HG02973 (cell line): Measurements from ENCODE around the gene ARHGAP30.
"Not testable (repeated sequence)": the region's sequence is repeated elsewhere in the genome, so short reads cannot be mapped to it uniquely, and the experiment has no call there.

Experiments
- ATAC-seq: cut with Tn5 transposase; IDR thresholded peaks from one replicate; pipeline ENCODE4 v1.9.1; 2021; ENCODE audit warnings: moderate library complexity; ENCODE audit not compliant: unreplicated experiment

The ARHGAP30 gene

DNA sequence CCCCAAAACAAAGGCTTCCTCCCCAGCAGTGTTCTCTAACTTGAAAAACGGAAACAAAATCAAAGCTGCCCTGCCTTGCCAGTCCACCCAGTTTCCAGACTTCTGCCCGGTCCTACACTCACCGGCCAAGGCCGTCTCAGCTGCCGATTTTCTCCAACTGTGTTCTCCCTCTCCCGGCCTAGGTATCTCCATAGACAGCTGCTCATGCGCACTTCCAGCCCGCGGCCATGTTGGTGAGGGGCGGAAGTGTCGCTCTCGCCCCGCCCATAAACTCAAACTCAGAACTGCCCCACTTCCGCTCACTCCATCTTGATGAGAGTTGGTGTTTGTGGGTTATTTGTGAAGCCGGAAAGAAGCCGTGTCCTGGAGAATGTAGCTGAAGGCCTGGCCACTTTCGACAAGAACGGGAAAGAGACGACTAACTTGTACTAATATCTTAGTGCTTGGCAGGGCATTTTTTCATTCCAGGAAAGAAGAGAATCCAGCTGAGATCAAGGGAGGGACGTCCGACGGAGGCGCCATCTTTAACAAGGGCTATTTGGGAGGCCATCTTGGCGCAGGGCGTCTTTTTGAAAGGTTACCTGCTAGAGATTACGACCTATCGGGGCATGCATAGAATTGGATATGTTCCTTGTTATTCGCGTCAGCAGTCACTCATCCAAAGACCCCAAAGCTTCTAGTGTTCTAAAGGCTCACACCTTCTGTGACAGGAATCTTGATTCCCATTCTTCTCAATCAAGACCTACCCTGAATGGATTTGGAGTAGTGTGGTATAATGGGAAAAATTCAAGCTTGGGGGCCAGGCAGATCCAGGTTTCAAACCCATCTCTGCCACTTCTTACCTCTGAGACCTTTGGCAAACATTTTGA, 23.7 kb downstream of the ARHGAP30 start, which contains the start of gene USF1:
Gene USF1 (minus strand): TSS at position 242 of the 869 bp plus-strand sequence. CDS start 2,702 bp downstream, outside the sequence.
- peak; percentile 45 for ATAC-seq

DNA sequence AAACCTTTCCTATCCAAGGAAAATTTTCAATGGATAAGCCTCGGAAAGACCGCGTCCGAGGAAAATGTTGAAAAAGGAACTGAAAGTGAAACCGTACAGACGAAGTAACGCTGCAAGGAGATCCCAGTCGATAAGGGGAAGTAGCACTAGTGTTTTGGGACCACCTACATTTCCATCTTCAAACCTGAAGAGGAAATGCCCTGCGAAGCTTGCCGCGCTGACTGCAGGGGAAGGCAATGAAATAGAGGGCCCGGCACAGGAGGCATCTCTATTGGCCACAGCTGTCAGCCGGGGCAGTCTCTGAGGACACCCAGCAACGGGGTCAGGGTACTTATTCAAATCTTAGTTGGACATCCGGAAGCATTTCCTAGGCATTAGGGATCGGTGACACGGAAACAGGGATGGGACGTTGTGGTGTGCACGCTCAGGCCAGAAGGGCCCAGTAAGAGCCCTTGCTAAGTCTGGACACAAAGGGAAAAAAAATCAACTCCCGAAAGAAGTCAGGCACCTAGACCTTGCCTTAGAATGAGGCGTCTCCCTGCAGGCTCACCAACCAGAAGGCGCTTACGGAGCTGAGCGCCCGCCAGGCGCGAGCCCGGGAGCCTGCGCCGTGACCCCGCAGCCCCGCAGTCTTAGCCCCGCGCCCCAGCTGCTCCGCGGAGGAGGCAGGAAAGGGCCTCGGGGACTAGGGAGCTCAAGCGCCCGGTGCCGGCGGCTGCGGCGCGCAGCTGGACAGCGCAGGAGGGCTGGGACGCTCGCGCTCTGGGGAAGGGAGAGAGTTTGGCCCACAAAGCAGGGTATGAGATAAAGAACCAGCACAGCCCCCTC, 24.6 kb downstream of the ARHGAP30 start:
- ATAC-seq: peak; percentile 37

DNA sequence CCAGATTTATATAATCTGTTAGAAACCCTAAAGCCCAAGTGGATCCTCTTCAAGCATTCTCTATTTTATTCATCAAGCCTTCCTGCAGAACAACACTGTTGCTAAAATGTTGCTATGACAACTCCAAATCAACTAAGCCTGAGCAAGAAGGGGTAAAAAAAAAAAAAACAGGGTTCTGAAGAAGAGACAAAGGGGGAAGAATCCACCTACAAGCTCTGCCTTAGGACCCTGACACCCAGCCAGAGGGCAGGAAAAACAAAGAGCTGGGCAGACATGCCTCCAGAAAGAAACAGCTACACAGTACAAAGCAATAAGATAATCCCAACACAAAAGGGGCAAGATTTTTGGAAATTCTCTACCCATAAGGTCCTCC, 25.2 kb downstream of the ARHGAP30 start:
- no peak for ATAC-seq

DNA sequence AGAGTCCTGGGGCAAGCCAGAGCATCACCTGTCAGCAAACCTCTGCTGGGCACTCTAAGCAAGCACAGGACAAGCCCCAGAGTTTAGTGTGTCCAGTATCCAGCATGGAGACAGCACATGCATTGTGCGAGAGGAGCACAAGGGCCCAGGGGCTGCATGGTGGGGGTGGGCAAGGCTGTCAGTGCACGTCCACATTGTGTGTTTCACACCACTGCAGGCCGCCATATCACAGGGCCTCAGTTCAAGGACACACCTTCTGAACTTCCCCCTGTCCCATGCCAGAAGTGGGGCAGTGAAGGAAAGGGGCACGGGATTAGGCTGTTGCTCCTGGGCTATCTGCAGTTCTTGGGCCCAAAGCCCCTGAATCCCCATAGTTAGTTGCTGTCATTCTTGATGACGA, 30.1 kb downstream of the ARHGAP30 start:
- no peak for ATAC-seq

DNA sequence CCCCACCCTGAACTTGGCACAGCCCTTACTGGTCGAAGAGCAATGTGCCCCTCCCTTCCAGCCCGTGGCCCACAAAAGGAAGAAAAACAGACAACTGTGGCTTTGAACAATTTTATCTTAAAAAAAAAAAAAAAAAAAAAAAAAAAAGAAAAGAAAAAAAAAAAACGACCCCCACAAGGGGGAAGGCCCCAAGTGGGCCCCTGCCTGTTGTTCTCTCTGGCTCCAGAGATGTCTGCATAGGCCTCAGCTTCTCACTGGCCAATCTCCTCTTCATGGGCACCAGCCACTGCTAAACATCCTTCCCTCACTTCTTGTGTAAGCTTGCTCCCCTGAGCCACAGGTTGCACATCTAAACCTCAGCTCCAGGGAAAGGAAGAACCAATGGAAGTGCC, 30.5 kb downstream of the ARHGAP30 start:
- ATAC-seq: no peak

DNA sequence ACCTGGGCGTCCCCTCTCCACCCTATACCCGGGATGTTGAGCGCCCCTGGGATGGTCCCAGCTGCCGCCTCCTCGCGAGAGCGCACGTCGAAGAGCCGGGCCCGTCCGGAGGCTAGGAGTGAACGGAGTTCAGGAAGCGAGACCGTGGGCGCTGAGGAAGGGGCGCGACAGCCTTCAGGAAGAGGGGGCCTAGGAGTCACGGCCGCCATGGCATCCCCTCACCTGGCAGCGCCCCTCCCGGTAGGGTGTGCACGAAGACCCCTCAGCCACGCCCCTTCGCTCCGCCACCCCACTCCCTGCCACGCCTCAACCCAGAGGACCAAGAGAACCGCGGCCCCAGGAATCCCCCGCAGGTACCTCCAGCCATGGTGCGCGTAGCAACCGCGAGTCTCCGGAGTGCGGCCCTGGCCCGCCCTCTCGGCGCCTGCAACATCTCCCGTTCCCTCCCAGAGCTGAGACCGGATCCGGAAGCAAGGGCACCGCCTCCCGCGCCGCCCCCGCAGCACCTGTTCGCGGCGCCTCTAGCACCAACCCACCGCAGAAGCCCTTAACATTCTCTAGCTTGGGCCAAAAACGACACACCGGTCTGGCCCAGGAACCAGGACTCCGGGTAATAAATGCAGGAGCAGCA, 31.1 kb downstream of the ARHGAP30 start, which contains the start of gene TSTD1:
Gene TSTD1 (minus strand): TSS at position 442 of the 631 bp plus-strand sequence. CDS start 75 bp downstream, at position 367.
- peak; percentile 84 for ATAC-seq

DNA sequence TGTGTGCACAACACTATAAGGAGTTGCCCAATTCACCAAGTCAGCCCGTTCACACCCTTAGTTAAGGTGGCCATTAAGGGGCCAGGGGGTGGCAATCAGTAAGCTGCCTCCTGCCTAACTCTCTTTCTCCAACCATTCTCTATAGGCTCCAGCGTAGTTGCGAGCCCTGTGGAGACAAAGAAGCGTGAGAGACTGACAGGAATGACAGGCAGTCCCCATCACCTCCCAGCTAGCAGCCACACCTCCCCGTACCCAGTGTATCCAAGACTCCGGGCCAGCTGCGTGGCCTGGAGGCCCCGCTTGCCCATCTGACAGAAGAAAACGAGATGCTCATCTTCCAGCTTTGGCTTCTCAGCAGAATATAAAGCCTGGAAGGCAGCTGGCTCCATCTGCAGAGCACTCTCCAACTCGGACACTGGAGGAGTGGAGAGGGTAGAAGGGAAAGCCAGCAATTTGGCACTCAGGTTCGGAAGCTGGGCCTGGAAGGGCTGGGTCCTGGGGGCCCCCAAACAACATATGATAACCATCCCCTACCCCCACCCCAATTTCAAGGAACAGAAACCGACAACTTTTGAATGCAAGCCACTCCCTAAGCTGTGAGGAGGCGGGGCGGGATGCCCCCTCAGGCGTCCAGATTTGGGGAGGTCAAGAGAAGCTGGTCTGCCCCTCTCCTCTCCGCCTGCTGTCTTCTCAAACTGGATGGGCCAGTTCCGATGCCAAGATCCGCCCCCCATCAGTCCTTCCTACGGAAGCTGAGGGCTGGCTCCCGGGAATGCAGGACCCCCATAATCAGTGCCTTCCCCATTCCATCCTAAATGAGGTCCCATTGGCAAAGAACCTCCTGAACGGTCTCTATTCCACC, 31.8 kb downstream of the ARHGAP30 start:
- no peak for ATAC-seq

DNA sequence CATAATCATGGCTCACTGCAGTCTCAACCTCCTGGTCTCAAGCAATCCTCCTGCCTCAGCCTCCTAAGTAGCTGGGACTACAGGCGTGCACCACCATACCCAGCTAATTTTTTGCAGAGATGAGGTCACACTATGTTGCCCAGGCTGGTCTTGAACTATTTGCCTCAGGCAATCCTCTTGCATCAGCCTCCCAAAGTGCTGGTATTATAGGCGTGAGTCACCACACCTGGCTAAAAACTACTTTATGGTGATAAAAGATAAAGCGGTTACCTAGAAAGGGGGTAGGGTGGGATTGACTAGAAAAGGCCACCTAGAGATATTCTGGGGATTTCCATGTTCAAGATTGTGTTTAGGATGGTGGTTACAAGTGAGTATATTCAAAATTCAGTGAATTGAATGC, 35.9 kb downstream of the ARHGAP30 start:
- ATAC-seq: no peak

DNA sequence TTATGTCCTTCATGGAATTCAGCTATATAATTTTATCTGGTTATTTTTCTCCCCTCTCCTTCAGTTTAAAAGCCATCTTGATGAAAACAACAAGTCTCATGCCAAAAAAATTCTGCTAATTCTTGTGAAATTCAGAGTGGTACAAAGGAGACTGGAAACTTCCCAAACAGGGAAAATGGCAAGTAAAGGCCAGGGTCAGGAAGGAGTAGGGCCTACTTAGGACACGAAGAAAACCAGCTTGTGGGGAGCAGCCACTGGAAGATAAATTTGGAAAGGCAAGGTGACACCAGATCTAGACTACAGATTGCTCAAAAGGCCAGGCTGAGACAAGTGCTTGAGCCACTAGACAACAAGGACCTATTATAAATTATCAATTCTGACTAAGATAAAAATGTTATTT, 37.3 kb downstream of the ARHGAP30 start:
- no peak for ATAC-seq

DNA sequence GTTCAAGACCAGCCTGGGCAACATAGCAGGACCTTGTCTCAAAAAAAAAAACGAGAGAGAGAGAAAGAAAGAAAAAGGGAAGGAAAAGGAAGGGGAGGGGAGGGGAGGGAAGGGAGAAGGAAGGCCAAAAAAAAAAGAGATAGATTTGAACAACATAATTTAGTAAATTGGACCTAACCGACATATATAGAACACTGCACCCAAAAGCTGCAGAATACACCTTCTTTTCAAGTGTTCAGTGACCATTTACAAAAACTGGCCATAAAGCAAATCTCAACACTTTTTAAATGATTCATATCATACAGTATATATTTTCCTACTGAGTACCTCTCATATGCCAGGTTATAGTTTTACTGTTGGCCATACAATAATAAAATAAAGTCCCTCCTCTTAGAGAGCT, 37.8 kb downstream of the ARHGAP30 start:
- no peak for ATAC-seq

DNA sequence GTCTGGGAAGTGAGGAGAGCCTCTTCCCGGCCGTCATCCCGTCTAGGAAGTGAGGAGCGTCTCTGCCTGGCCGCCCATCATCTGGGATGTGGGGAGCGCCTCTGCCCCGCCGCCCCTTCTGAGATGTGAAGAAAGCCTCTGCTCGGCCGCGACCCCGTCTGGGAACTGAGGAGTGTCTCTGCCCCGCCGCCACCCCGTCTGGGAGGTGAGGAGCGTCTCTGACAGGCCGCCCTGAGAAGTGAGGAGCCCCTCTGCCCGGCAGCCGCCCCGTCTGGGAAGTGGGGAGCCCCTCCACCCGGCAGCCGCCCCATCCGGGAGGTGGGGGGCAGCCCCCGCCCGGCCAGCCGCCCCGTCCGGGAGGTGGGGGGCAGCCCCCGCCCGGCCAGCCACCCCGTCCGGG, 40.2 kb downstream of the ARHGAP30 start:
- not testable (repeated sequence) for ATAC-seq

DNA sequence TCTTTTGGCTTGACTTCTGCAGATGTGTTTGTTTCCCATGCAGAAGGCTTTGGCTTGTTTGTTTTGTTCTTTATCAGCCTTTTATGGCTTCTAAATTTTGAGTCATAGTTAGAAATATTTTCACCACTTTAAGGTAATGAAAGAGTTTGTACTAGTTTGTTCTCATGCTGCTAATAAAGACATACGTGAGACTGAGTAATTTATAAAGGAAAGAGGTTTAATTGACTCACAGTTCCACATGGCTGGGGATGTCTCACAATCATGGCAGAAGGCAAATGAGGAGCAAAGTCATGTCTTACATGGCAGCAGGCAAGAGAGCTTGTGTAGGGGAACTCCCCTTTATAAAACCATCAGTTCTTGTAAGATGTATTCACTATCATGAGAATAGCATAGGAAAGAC, 42.7 kb downstream of the ARHGAP30 start:
- ATAC-seq: not testable (repeated sequence)

DNA sequence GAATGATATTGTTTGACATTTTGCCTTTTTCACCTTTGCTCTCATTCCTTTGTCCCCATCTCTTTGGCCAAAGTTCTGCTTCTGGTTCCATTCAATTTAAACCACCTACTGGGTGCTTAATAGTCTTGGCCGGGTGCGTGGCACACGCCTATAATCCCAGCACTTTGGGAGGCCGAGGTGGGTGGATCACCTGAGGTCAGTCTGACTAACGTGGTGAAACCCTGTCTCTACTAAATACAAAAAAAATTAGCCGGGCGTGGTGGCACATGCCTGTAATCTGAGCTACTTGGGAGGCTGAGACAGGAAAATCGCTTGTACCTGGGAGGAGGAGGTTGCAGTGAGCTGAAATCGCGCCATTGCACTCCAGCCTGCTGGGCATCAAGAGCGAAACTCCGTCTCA, 47.3 kb downstream of the ARHGAP30 start:
- ATAC-seq: not testable (repeated sequence)

DNA sequence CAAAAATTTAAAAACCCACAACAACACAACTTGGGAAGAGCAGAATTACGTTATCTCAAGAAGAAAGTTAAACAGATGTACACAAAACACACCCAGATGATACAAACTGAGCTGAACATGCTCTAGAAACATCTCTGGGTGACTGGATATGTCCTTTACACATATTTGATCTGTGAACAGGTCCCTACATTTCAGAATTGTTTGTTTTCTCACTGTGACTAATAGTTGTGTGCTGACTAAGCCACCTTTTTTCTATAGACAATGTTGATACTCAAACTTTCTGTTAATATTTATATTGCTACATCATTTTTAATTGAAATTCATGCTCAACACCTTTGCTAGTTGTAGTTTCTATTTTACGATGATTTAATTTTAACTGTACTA, 47.7 kb downstream of the ARHGAP30 start:
- no peak for ATAC-seq

DNA sequence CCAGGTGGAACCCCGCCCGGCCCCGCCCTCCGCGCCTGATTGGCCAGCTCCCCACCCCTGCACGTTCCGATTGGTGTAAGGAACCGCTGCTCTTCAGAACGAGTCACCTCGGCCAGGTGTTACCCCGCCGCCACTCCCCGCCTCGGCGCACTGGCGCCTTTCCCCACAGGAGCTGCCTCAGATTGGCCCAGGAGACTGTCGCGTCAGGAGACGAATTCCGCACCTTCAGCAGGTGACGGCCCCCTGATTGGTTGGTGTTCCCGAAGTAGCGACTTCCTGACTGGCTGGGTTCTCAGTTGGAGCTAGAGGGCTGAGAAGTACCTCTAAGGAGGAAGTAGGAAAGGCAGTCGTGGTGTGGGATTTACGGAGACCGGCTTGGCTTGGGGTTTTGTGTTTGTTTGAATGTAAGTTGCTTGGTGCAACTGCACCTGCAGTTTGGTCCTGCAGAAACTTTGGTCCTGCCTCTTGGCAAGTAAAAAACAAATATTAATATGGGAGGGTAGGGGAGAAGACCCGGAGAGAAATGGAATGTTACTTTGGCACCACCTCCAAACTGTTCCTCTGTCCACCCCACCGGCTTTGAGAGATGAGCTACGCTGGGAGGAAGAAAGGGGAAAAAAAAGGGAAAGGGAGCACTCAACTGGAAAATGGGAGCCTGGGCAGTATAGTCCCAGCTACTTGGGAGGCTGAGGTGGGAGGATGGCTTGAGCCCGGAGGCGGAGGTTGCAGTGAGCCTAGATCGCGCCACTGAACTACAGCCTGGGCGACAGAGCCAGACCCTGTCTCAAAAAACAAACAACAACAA, 48.3 kb downstream of the ARHGAP30 start:
- ATAC-seq: peak; percentile 75

DNA sequence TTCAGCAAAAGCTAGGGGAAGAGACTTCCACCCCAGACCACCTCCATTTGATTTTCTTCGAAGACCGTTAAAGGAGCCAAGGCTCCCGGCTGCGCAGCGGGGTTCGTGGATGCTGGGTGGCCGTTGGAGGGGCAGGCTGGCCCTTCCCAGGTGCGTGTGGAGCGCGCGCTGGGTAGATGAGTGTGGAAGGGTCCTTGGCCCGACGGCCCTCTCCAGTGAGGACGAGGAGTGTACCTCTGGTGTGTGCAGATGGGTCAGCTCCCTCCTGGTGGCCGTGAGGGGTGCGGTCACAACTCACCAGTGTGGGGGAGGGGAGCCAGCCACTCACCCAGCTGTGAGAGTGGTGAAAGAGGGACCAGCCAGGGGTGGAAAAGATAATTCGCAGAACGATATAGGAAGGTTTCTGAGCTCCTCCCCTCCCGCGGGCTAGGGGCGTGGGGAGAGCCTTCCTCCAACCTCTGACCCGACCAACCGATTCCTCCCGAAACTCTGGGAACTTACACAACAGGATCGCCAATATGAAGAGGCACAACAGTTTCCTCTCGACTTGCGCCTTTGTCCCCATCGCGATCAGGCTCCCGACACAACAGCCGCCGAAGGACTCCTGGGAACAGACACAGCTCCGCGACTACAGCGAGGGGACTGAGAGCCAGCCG, 49.1 kb downstream of the ARHGAP30 start, which contains the start of gene F11R:
Gene F11R (minus strand): TSS at position 644 of the 656 bp plus-strand sequence. CDS start 79 bp downstream, at position 565.
- peak; percentile 40 for ATAC-seq

DNA sequence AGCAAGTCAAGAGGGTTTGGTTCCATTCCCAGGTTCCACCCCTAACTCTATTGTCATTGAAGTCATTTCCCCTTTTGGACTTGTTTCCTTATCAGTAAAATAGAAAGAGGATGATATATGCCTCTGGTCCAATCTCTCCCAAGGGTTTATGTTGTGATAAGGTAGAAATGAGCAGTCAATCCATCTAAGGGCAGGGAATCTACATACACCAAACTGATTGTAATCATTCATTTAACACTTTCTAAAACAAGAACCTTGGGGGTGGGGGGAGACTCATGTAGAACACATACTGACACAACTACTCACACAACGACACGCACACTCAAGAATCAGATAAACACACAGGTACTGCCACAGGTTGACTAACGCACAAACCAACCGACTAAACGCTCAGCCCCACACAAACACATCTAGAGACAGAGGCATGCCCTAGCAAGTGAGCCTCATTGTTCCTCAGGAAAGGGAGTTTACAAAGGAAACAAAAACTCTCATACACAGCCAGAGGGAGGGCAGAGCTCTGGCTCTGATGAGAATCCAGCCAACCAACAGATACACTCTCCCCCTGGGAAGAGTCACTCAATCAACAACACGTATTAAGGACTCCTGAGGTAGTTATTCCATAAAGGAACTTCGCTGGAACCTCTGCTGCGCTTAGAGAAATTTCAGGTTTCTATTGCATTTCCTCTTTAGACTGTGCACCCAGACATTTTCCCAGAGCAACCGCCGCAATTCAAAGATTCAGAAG, 49.8 kb downstream of the ARHGAP30 start:
- no peak for ATAC-seq

DNA sequence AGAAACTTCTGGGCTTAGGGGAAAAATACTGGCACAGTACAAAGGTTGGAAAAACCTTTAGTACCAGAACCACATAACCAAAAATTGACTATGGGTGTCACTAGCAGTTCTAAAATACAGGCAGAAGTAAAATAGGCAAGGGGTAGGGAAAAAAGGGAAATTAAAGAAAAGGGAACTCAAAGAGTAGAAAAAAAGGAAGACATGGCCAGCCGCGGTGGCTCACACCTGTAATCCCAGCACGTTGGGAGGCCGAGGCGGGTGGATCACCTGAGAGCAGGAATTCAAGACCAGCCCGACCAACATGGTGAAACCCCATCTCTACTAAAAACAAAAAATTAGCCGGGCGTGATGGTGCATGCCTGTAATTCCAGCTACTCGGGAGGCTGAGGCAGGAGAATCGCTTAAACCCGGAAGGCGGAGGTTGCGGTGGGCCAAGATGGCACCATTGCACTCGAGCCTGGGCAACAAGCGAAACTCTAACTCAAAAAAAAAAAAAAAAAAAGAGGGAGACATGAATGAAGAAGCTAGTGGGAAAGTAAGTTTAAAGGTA, 50.5 kb downstream of the ARHGAP30 start:
- not testable (repeated sequence) for ATAC-seq
